Activated naive CD4-positive, alpha-beta T cell treated with Interleukin-2 at 50 U/mL for 16 hours (primary cell): ENCODE measurements around the gene PTPN20.
"Not testable (repeated sequence)": the region's sequence is repeated elsewhere in the genome, so short reads cannot be mapped to it uniquely, and the experiment has no call there.

ENCODE experiments used
- DNase-seq: peaks from one replicate; pipeline ENCODE4 v3.0.0-alpha.2; 2020

The PTPN20 gene

DNA sequence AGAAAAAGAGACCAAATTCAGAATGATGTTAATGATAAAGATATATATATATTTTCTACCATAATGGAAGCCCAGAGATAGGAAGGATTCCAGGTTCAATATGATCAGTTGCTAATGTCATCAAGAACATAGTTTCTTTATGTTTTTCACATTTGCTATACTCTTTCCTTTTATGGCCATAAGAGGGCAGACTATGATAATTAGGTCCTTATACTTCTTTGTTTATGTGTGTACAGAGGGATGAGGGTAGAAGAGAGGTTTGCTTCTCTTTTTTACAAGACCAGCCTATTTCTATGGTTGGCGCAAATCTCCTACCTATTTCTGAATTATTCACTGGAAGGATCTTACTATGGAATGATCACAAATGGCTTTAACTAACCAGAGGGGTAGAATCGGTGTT is 52.1 kb downstream of the PTPN20 start:
- not testable (repeated sequence) for DNase-seq

DNA sequence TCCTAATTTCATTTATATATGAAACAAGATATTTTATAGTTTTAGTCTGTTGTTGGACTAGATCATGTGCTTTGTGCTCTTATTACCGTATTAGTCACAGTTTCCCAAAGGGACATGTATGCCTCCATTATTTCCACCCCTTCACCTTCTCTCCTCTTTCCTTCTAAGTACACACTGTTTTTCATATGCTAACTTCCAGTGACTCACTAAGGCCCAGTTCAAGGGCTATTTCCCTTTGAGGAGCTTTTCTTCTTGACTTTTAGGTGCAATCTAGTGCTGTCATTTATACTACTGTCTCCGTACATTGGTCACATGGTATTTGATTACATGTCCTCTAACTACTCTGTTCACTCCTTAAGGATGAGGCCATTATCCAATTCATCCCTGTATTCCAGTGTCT is 55.8 kb downstream of the PTPN20 start:
- DNase-seq: not testable (repeated sequence)

DNA sequence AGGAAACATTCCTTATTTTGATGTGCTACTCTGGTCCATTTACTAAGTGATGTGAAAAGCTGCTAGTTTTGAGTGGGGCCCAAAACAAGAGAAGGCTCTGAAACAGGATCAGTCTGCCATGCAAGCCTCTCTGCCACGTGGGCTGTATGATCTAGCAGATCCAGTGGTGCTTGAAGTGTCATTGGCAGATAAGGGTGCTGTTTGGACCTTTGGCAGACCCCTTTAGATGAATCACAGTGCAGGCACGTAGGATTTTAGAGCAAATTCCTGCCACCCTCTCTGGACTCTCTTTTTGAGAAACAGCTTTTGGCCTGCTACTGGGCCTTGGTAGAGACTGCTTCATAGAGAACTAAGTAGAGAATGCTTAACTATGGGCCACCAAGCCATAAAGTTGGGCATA is 69.0 kb downstream of the PTPN20 start:
- DNase-seq: not testable (repeated sequence)

DNA sequence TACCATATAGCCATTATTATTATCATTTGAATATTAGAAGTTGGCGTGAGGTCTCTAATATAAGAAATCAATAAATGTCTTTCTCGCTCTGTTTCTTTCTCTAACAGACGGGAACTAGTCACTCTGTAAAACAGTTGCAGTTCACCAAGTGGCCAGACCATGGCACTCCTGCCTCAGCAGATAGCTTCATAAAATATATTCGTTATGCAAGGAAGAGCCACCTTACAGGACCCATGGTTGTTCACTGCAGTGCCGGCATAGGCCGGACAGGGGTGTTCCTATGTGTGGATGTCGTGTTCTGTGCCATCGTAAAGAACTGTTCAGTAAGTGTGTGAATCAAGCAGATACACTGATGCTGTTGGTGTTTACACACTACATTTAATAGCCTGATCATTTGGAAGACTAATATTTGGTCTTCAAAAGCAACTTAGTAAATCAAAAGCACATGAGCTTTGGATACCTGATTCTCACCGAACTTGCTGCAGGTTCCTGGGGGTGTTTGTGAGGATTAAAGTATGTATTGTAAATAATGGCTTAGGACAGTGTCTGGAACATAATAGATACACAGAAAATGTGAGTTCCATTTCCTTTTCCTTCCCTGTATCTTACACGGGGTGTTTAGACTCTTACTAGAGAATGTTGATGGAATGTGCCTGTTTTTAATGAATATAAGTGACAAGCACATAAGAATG is 76.2 kb downstream of the PTPN20 start:
- DNase-seq: not testable (repeated sequence)

DNA sequence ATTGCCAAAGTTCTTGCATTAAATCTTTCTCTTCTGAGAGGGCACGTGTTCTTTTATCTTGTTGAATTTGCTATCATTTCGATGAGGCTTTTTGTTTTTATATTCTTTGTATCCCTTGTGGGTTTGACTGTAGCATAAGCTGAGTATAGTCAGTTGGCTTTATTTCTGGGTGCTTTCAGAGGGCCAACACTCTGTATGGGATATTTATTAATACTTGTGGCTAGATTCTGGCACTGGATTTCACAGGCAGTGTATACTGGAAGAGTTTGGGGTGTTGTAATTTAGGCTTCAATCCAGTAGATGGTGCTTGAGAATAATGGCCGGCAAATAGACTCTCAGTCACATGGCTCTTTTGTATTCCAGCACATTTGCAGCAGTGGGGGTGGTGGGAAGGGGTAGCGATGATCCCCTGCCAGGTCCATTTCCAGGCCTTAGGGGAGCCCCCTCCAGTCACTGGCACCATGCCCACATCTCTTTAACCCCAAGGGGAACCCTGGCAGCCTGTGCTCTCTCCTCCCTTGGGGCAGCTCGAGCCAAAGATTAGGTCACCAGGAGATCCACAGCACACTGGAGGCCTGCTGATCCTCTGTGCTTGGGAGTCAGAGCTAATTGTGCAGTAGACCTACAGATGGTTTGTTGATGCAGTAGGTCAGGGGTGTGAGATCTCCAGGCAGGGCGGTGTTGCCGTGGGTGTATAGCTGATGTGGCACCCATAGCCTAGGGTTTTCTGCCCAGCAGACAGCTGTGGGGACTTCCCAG is 81.8 kb downstream of the PTPN20 start:
- DNase-seq: no peak

DNA sequence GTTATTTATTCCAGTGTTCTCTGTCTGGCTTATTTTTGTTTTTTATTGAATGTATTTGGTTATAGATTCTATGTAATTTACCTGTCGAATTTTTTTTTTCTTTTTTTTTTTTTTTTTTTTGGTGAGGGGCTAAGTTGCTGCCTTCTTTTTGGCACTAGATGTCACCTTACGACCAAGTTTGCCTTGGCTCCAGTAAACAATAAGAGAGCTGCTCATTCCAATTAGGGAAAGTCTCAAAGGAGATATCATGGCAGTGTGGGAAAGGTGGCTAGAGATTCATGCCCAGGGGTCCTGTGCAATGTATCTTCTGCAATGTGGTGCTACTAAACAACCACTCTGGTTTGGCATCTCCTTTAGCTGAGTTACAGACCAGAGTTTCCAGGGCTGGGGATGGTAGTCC is 84.0 kb downstream of the PTPN20 start:
- DNase-seq: no peak

DNA sequence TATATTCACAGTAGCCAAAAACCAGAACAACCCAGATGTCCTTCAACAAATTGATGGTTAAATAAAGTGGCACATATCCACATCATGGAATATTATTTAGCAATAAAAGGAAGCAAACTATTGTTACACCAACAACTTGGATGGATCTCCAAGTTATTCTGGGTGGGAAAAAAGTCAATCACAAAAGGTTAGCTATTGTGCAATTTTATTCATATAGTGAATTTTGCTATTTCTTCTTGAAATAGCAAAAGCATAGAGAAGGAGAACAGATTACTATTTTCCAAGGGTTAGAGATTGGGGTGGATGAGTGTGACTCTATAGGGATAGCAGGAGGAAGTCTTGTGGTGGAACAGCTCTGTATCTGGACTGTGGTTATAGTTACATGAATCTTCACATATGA is 87.0 kb downstream of the PTPN20 start:
- DNase-seq: no peak

DNA sequence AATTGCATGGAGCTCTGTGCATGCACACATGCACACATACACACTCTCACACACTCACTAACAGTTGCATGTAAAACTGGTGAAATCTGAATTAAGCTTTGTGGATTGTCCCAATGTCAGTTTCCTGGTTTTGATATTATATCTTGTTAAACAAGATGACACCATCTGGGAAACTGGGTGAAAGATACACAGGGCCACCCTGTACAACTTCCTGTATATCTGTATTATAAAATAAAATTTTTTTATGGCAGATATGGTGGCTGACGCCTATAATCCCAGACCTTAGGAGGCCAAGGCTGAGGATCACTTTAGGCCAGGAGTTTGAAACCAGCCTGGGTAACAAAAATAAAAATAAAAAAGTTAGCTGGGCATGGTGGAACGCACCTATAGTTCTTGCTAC is 87.4 kb downstream of the PTPN20 start:
- DNase-seq: no peak

DNA sequence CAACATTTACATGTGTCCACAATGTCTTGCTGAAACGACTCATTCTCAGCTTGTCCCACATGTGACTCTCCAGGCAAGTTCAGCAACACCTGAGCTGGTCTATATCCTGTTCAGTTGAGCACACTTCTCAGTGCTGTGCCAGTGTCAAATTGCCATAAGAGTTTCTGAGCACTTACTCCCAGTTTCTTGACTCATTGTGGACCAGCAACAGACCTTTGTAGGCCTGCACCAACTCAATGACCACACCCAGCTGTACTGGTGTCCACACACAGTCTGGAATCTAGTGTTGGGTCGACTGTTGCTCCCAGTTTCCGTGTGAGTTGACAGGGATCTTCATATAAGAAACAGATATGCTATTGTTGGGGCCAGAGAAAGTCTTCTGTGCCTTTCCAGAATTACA is 88.0 kb downstream of the PTPN20 start:
- no peak for DNase-seq

DNA sequence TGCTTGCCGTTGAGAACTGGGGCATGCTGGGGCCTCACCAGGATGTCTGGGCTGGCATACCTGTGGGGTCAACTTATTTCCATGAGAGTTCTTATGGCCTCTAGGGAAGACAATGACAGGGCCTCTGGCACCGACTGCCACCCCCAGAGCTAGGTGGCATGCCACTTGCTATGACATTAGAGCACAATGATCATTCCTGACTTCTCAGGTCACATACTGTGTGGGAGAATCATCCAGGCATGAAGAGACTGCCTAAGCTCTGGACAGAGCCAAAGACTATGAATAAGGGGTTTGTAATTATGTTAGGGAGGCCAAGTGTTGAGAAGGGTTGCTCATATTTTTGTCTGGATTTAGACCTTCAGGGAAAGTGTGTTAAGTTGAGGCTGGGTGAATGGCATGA is 97.5 kb downstream of the PTPN20 start:
- DNase-seq: no peak

DNA sequence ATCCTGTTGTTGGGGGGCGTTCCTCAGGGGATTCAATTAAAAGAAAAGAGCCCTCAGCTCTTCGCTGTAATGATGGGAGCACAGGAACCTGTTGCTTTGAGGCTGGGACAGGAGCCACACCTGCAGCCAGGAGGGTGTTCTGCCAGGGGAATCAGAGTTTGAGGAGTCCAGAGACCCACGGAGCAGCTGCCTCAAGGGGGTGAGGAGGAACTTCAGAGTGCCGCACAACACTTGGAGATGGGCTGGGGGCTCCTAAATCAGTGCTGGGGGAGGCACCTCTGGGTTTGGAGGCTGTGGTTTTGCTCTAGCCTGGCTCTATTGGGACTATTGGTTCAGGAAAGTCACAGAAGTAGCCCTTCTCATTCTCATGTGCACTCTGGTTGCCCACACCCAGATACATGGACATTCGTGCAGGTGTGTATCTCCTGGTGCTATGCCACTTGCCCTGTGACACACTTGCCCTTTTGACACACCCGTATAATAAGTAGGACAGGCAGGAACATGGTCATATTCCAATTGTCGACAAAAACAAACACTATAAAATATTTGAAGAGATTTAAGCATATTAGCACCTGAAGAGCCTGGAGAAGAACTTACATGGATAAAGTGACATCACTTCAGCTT is 98.1 kb downstream of the PTPN20 start:
- no peak for DNase-seq

DNA sequence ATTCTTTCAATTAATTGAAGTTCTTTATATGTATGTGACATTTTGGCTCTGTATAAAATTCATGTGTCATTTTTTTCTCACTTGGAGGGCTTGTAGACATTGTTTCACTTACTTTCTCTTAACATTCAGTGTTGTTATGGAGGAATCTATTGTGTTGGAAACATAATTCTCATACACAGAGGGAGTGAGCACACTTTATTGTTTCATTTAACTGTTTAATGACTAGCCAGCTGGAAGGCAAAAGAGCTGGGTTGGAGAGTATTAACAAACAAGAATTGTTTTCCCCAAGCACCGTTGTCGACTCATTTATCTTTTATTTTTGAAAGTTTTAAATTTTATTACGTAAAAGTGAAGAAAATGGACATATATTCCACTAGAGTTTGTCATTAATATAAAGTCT is 98.8 kb downstream of the PTPN20 start:
- DNase-seq: no peak

DNA sequence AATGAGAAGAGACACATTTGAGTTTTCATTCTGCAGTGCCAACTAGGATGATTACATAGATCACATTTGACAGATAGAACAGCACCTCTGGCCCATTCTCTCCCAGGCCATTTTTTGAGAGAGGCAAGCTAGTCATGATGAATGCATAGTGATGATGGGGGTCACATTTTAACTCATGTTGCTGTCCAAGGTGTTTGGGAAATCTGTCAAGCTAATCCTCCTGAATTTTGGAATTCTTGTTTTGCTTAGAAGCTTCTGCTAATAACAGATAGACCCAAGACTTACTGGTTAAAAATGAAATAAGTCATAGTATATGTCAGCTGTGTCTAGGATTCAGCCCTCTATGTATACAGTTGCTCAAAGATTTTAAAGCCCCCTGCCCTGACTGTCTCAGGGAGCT is 101.0 kb downstream of the PTPN20 start:
- no peak for DNase-seq

DNA sequence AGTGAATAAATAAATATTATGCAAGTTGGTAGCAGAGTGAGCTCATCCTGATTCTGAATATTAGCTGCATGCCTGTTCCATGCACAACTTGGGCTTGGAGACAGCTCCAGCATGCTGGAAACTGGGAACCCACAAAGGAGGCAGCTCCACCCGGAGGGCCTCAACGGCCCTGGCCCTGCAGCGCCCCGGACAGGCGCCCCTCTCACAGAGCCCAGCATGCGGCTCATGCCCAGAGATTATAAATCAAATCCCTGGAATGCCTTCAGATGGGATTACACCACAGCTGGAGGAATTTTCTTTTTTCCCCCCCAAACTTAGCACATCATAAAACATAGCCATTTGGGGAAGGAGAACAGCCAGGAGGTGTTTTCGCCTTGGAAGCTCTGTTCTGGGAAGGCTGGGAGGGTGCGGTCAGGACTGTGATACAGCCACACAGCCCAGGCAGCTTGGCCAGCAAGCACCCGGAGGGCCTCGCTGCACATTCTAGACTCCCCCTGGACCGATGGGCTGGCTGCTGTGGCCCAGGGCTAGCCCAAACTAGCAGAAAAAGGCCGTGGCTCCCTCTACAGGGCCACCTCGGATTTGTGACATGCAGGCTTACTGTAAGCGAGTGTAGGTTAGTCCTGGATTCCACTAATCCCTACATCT is 102.4 kb downstream of the PTPN20 start:
- DNase-seq: no peak

DNA sequence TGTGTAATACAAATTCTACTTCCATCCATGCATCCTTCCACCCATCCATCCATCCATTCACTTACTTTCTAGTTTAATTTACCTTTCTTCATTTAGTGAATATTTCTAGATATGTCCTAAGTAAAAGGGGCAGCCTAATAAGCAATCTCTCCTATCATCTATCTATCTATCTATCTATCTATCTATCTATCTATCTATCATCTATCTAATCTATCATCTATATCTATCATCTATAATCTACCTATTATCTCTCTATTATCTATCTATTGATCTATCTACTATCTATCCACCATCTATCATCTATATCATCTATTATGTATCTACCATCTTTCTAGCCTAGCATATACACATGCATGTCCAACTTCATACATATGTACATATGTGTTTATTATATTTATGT is 104.2 kb downstream of the PTPN20 start:
- no peak for DNase-seq

DNA sequence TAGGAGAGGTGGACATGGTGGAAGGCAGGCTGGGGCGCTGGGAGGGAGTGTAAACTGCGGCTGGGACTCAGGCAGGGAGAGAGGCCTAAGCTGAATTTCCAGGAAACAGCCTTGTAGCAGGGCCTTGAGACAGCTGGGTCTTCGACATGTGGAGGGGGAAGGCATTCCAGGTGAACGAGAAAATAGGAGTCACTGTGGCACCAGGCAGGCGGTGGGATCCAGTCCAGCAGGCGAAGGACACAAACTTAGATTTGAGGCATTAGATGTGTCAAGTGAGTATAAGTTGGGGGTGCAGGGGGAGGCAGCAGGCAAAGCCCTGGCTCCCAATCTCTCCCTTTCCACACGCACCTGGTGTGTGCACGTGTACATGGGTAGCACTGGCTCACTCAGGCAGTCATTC is 105.3 kb downstream of the PTPN20 start:
- DNase-seq: no peak

DNA sequence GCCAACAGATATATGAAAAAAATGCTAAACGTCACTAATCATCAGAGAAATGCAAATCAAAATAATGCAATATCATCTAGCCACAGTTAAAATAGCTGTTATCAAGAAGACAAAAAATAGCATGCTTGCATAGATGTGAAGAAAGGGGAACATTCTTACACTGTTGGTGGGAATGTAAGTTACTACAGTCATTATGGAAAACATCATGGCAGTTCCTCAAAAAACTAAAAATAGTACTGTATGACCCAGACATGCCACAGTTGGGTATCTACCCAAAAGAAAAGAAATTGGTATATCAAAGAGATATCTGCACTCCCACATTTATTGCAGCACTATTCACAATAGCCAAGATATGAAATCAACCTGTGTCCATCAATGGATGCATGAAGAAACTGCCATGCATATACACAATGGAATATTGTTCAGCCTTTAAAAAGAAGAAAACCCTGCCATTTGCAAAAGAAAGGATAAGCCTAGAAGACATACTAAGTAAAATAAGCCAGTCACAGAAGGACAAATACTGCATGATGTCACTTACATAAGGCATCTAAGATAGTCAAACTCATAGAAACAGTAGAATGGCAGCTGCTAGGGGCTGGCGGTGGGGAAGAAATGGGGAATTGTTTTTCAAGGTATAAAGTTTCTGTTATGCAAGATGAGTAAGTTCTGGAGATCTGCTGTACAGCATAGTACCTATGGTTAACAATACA is 107.0 kb downstream of the PTPN20 start:
- DNase-seq: no peak

DNA sequence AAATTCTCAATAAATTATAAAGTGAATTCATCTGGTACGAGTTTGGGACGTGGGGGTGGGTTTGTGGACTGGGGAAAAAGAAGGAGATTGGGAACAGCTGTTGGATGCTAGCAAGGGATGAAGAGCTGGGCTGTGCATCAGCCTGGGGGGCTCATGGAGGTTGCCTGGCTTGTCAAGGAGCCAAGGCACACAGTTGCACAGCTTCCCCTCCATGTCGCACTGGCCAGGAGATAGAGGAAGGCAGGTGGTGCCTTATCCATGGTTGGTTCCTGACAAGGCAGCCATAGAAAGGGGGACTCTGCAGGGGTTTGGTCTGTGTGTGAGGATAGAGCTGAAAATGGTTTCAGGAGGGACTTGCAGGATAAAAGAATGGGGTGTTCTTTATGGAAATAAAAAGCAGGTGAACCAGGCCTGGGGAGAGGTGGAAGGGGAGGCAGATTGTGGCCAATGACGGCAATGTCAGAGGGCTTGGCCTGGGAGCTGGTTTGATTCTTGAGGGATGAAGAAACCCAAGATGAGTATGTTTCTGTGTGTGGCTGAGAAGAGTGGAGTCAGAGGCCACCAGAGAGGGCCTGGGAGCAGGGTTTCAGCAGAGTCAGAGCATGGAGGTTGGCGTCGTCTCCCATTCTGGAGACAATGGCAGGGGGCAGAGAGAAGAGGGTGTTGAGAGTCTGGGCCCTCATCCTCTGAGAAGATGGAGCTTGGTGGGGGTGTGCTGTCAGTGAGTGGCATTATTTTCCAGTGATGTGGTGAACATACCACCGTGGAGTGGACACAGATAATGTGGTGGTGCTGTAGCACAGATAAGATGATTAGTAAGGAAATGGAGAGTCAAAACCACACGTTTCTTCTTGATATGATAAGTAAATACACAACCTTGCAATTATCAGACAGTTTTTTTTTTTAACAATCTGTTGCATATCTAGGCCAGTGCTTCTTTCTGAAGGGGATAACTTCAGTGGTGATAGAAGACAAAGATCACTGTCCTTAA is 108.2 kb downstream of the PTPN20 start:
- DNase-seq: no peak

DNA sequence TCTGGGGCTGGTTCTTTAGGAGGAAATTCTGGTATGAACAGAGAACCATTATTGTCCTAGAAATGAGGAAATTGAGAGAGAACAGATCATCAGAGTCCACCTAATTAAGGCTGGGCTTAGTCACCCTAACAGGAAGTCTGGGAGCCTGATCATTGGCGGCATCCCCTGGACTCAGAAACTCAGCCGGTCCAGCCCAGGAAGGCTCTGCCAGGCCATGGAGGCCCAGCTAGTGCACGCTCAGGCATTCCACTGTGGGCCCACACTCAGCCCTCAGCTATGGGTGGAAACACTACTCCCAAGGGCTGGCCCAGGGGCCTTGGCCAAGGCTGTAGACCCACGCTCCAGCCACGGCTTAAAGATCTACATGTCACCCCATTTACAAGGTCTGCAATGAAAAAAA is 109.2 kb downstream of the PTPN20 start:
- DNase-seq: no peak

DNA sequence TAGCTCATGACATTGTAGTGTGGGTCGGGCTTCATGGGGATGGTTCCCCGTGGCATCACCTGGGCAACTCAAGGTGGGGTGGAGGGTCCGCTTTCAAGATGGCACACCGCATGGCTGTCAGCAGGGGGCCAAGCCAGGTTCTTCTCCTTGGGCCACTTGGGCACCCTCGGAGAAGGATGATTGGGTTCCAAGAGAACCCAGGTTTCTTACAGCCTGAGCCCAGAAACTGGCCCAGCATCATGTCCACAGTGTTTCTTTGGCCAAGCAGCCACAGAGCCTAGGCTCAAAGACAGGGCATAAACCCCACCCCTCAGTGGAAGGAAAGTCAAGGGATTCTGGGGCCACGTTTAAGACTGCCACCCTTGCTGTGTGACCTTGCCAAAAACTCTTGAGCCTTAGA is 110.6 kb downstream of the PTPN20 start:
- DNase-seq: no peak

DNA sequence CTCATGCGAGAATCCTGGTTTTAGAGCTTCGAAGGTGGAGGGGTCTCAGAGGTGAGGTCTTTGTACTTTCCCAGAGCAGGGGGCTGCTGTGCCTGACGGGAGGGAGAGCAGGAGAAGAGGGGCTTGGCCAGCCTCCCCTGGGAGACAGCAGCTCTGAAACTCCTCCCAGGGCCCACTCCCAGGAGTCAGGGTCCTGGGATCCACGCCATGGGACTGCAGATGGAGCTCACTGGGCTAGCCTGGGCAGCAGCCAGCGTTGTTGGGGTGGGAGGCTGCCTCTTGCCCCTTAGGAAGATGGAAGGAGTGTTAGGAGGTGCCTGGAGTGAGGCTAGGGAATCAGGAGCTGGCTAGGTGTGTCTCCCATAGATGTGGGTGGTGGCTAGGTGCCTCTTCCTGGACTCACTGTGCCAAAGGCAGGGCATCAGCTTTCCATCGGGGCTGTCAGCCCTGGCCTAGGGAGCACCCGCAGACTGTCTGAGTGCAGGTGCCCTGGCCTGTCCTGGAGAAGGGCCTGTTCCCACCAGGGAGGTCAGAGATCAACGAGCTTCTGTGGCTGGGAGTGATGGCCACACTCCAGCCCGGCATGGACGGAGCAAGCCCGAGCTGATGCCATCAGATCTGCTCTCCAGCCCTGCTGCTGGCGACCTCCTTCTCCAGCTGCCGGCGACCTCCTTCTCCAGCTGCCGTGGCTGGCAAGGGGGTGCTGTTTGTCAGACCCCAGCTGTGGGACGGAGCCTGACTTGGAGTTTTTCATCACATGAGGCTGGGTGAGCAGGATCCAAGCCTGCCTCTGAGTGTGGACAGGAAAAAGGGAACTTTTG is 111.3 kb downstream of the PTPN20 start:
- DNase-seq: no peak
